LNCAP (cell line): ENCODE measurements around the gene IFT52.

Experiments used
- CTCF ChIP-seq: fragments of 450-650 bp; IDR thresholded peaks from 2 replicates; pipeline ENCODE4 v1.5.1; 2017; ENCODE audit warnings: mild to moderate bottlenecking

IFT52 gene

DNA sequence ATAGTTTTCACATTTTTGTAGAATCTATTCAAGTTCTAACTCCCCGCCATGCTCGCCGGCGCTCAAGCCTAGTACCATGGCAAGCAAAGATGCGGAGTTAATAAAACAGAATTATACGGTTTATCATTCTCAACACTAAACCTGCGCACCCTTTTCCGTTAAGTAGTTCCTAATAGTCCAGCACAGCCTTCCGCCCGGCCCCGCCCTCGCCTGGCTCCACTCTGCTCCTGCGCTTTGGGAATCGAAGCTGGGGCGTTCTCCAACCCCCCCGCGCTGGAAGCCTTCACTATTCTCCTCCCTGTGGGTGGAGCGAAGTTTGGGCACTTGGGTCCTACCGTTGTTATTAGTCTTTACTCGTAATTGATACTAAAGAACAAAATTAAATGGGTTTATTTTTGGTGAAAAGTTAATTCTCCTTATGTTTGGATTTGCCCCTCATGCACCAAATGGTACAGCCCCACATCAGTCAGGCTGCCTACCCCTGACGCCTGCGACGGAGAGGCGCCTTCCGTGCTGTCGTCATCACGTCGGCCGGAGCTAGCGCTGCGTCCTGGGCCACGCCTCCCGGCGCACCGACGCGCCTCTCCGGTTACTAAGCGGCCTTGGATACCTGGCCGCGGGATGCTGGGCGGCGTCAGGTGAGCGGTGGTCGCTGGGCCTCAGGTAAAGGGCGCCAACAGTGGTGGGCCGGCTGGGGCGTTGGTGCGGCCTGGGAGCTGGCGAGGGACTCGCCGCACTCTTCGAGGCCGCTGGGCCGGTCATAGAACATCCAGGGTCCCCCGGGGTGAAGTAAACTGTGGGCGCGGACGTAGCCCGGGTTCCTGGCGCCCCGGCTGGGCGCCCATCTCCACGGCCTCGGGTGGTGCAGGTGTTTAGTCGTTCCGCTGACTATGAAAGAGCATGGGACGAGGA, at the start of gene IFT52:
TSS of gene IFT52 (plus strand) at position 546 of the 912 bp plus-strand sequence. CDS start 3,762 bp downstream, outside the sequence.
- no peak for TF ChIP-seq CTCF

DNA sequence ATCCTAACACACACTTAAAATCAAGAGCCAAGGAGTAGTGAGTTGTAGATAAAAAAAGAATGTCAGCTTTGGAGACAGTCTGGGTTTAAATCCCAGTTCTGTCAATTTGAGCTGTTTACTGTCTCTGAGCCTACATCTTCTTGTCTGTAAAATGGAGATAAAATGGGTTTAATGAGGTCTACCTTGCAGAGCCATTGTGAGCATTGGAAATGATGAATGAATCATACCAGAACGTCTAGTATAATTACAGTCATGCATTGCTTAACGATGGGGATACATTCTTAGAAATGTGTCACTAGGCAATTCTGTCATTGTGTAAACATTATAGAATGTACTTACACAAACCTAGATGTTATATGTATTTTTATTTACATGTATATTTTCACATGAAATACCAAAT, 49.5 kb upstream of the IFT52 start:
- TF ChIP-seq CTCF: no peak

- no peak for TF ChIP-seq CTCF
Measured at GRCh38 chr20:43542161-43542560, 48.6 kb upstream of the IFT52 start.

DNA sequence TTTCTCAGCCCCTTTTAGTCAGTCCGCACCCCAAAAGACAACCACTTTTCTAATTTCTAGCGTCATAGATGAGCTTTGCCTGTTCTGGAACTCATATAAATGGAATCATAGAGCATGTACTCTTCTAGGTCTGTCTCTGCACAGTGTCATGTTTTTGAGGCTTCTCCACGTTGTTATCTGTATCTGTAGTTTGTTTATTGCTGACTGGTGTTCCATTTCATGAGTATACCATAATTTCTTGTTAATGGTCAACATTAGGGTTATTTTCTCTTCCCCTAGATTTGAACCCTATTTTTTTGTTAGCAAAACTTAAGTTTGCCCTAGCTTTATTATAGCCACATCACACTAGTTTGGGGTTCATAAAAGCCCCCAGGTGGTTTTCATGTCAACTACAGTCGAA, 48.1 kb upstream of the IFT52 start:
- TF ChIP-seq CTCF: no peak

DNA sequence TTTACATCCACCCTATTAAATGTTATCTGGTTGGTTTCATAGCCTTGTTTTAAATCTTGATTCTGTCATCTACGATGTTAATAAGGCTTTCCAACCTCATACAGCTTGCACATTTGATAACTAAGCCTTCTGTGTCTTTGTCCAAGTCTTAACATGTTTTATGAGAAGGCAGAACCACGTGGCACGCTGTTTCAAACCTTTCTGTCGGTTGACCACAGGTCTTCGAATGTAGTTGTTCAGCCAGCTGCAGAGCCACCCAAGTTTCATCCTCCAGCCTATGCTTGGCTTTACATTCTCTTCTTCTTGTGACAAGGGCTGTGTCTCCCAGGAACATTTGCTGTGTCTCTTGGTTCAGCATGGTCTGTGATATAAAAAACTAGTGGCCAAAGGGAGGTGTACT, 47.6 kb upstream of the IFT52 start:
- no peak for TF ChIP-seq CTCF

GRCh38 chr20:43544501-43544900, 46.2 kb upstream of the IFT52 start:
- TF ChIP-seq CTCF: no peak

GRCh38 chr20:43545837-43546578, 44.7 kb upstream of the IFT52 start:
- no peak for TF ChIP-seq CTCF
